ENCODE results near the gene ATP4B. TPM values are rescaled to one million over a fixed set of nuclear protein-coding genes. Genes with fewer than 3 reads are reported as not detected.
A peak's percentile ranks its signal among the peaks of the same experiment; 100 is the strongest.

Gene ATP4B
- total and polyA plus RNA-seq, 2 experiments from 2014 or later, result 16.2 to 30.8 TPM

DNA sequence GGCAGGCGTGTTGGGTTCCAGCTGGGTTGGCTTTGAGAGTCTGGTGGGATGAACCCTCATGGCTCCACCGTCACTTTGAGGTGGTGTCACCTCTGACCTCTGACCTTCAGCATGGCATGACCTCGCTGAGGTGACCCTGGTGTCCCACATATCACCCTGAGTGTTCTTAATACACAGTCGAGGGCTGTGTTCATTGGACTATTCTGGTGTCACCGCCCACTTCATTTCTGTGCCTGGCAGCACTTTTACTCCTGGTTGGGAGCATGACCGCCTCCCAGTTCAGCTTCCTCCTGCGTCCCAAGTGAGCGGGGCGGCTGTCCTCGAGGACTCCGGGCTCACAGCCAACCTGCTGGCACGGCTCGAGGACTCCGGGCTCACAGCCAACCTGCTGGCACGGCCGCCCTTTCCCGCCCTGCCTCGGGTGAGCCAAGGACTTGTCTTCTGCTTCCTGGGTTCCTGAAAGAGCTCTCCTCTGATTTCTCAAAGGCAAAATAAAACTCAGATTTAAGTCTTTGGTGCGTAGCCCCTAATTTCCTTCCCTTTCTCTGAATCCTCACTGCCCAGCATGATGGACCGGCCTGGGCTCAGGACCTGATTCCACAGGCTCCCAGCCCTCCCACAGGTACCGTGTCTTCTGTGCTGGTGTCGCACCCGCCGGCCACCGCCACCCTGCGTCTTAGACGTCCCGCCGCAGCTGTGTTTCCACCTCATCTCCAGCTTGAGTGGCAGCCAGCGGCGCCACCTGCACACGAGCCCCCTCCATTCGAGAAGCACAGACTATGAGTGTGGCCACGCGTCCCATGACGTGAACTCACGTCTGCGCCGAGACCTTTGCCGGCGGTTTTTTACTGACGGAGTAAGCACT is 10.4 kb downstream of the ATP4B start:
- no peaks in the 10 kb centered on the region for H3K9me3 ChIP-seq (ENCODE audit: low read depth)
- H3K4me2 ChIP-seq, result no peak overlapping the region
- no peaks in the 10 kb centered on the region for H3K27me3 ChIP-seq
- H3K36me3 ChIP-seq (replicated peaks; ENCODE audit: insufficient read depth, low read depth), result peaks cover under 1% of the 10 kb centered on the region
- H3K4me1 ChIP-seq (ENCODE audit: insufficient read depth), result no peaks in the 10 kb centered on the region
- TF ChIP-seq EZH2phosphoT487 (IDR thresholded peaks at IDR 0.05; ENCODE audit: low read depth, severe bottlenecking, unreplicated experiment) (no peak), EZH2 (IDR thresholded peaks at IDR 0.05; ENCODE audit: borderline replicate concordance) (no peak)
- TF ChIP-seq, protein P1, sequence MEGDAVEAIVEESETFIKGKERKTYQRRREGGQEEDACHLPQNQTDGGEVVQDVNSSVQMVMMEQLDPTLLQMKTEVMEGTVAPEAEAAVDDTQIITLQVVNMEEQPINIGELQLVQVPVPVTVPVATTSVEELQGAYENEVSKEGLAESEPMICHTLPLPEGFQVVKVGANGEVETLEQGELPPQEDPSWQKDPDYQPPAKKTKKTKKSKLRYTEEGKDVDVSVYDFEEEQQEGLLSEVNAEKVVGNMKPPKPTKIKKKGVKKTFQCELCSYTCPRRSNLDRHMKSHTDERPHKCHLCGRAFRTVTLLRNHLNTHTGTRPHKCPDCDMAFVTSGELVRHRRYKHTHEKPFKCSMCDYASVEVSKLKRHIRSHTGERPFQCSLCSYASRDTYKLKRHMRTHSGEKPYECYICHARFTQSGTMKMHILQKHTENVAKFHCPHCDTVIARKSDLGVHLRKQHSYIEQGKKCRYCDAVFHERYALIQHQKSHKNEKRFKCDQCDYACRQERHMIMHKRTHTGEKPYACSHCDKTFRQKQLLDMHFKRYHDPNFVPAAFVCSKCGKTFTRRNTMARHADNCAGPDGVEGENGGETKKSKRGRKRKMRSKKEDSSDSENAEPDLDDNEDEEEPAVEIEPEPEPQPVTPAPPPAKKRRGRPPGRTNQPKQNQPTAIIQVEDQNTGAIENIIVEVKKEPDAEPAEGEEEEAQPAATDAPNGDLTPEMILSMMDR (IDR thresholded peaks at IDR 0.05; ENCODE audit: poor library complexity), result no peak
- no peak overlapping the region for H3K4me3 ChIP-seq
- peak; percentile 51 for DNase-seq (ENCODE audit: low spot score)
- 90% methylated on average over 42 of the region's 42 CpGs for WGBS (ENCODE audit: low lambda C conversion rate, missing lambda C conversion rate)
- no peaks in the 10 kb centered on the region for H3K79me2 ChIP-seq
- peak overlapping the region; percentile 20 for H3K27ac ChIP-seq
- H3K9me2 ChIP-seq (replicated peaks; ENCODE audit: insufficient read depth), result no peaks in the 10 kb centered on the region
- no peaks in the 10 kb centered on the region for H4K20me1 ChIP-seq (ENCODE audit: insufficient read depth, poor library complexity, severe bottlenecking)
- H2AFZ ChIP-seq, result no peak overlapping the region

DNA sequence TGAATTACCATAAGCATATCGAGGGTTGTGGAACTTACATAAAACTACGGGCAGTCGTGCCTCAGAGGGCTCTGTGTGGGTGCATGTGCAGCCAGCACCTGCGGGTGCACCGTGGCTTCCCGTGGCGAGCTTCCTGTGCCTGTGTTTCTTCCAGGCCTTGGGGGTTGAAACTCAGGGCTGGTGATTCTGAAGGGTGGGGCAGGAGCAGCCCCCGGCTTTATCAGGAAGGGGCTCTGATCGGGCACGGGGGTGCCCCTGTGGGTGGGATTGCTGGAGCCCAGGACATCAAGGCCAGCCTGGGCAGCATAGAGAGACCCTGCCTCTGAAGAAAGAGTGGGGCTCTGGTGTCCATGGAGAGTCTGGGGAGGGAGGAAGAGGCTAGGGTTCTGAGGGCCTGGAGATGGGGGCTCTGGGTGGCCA is 11.1 kb downstream of the ATP4B start:
- Histone ChIP-seq H3K4me2 (no peak overlapping the region), H3K79me2 (no peaks in the 10 kb centered on the region), H3K9me2 (replicated peaks; ENCODE audit: insufficient read depth) (no peaks in the 10 kb centered on the region), H3K4me3 (no peak overlapping the region), H4K20me1 (ENCODE audit: insufficient read depth, poor library complexity, severe bottlenecking) (no peaks in the 10 kb centered on the region), H3K27me3 (no peaks in the 10 kb centered on the region), H3K4me1 (ENCODE audit: insufficient read depth) (no peaks in the 10 kb centered on the region), H2AFZ (no peak overlapping the region), H3K36me3 (replicated peaks; ENCODE audit: insufficient read depth, low read depth) (peaks cover 4% of the 10 kb centered on the region), H3K9me3 (ENCODE audit: low read depth) (no peaks in the 10 kb centered on the region), H3K27ac (no peak overlapping the region)
- 96% methylated on average over 10 of the region's 10 CpGs for WGBS (ENCODE audit: low lambda C conversion rate, missing lambda C conversion rate)
- DNase-seq (ENCODE audit: low spot score), result no peak
- TF ChIP-seq EZH2 (IDR thresholded peaks at IDR 0.05; ENCODE audit: borderline replicate concordance) (no peak), EZH2phosphoT487 (IDR thresholded peaks at IDR 0.05; ENCODE audit: low read depth, severe bottlenecking, unreplicated experiment) (no peak)
- TF ChIP-seq, protein P1 (IDR thresholded peaks at IDR 0.05; ENCODE audit: poor library complexity), result no peak

DNA sequence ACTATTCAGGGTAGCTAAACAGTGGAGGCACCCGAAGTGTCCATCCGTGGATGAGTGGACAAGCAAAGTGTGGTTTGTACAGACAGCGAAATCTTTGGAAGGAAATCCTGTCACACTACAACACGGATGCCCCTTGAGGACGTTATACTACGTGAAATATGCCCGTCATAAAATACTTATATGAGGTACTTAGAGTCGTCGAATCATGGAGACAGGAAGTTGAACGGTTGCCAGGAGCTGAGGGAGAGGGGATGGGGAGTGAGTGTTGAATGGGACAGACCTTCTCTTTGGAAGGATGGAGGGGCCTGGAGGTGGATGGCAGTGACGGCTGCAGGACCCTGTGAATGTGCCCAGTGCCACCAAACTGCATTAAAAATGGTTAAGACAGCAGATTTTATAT is 11.6 kb downstream of the ATP4B start:
- Histone ChIP-seq H3K4me3 (no peak overlapping the region), H3K9me3 (ENCODE audit: low read depth) (no peaks in the 10 kb centered on the region), H3K27ac (no peak overlapping the region), H3K79me2 (no peaks in the 10 kb centered on the region), H3K4me2 (no peak overlapping the region), H3K27me3 (no peaks in the 10 kb centered on the region), H2AFZ (no peak overlapping the region), H3K9me2 (replicated peaks; ENCODE audit: insufficient read depth) (no peaks in the 10 kb centered on the region), H3K4me1 (ENCODE audit: insufficient read depth) (no peaks in the 10 kb centered on the region), H3K36me3 (replicated peaks; ENCODE audit: insufficient read depth, low read depth) (peaks cover 4% of the 10 kb centered on the region), H4K20me1 (ENCODE audit: insufficient read depth, poor library complexity, severe bottlenecking) (no peaks in the 10 kb centered on the region)
- DNase-seq (ENCODE audit: low spot score), result no peak
- no peak for TF ChIP-seq EZH2phosphoT487 (IDR thresholded peaks at IDR 0.05; ENCODE audit: low read depth, severe bottlenecking, unreplicated experiment)
- TF ChIP-seq EZH2 (IDR thresholded peaks at IDR 0.05; ENCODE audit: borderline replicate concordance), result no peak
- TF ChIP-seq, protein P1 (IDR thresholded peaks at IDR 0.05; ENCODE audit: poor library complexity), result no peak
- WGBS (ENCODE audit: low lambda C conversion rate, missing lambda C conversion rate), result 74% methylated on average over 11 of the region's 11 CpGs
